Activated CD4-positive, alpha-beta T cell treated with anti-CD3 and anti-CD28 coated beads for 1 hour (primary cell): ENCODE data around the gene SPATS2L.

Source experiments
- DNase-seq: peaks from one replicate; pipeline ENCODE4 v3.0.0-alpha.2; 2020

Gene SPATS2L

DNA sequence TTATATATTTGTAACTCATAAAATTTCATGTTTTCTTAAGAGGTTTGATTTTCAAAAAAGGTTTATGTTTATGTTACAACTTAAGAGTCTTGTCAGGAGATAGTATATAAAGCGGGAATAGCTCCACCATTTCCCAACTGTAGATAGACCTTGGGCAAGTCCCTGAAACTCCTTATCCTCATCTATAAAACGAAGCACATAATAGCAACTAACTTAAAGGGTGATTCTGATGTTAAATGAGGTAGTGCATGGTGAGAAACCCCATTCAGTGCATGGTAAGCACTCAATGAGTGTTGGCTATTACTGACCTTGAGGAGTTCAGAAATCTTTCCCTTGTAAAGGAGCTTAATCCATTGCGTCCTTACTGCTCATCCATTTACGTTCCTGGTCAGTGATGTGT lies 169.3 kb downstream of the SPATS2L start:
- no peak for DNase-seq

- DNase-seq, result no peak
Observed at GRCh38 chr2:200476836-200477235, 170.3 kb downstream of the SPATS2L start.

- no peak for DNase-seq
Observed at GRCh38 chr2:200477667-200478131, 171.2 kb downstream of the SPATS2L start.

DNA sequence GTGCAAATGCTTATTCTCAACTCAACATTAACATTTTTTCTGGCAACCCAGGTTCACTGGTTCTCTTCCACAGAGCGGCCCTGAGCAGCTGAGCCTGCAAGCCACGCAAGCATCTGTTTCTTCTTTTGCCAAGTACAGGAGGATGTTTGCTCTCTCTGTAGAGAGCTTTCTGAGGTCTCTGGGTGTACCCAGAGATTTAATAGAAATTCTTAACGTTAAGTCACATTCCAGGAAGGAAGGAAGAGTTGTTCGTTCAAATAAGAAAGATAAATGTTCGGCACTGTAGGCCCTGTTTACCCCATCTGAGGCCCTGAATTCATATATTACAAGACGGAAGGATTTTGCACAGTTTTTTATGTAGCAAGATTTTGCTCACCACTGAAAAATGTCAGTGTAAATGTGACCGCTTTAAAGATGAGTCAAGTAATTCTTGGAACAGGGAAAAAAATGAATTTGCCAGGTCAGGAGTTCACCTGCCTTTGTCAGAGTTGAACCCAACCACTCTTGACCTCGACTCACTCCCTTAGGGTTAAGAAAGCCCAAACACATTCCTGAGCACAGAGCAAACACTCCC lies 173.3 kb downstream of the SPATS2L start:
- no peak for DNase-seq

DNA sequence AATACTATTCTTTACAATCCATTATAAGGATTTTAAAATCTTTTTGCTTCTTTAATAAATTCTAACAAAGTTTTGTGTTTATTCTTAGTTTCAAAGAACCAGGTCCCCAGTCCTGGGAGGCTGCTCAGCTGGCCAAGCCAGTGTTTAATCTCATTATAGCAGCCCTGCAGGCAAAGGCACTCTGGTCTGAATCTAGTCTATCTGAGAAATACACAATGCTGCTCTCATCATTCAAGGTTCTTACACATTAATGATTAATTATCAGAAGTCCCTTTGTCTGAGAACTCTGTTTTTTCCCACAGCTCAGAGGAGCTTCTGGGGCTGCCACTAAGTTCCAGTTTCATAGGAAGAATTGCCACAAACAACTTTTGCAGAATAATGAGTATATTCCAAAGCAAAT lies 175.7 kb downstream of the SPATS2L start:
- no peak for DNase-seq

GRCh38 chr2:200483729-200484198 lies 177.3 kb downstream of the SPATS2L start:
- no peak for DNase-seq

GRCh38 chr2:200484934-200485333 lies 178.4 kb downstream of the SPATS2L start:
- no peak for DNase-seq

GRCh38 chr2:200486529-200486928 lies 180.0 kb downstream of the SPATS2L start:
- no peak for DNase-seq

DNA sequence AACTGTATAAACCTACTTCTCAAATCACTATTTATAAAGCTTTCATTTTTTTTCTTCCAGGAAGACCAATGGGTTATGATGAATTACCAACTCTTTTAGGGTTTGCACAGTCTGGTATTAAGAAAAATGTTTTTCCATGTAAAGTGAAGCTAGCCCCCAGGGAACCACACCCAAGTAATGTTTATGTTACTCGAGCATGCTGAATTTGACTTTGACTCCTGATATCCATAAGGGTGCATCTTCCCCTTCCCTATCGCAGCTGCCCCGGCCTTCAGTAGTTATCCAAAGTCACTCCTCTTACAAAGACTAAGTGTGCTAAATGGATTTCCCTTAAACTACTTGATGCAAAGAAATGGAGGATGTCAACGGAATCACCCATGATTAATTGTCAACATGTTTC lies 181.7 kb downstream of the SPATS2L start:
- no peak for DNase-seq

GRCh38 chr2:200490001-200490400 lies 183.5 kb downstream of the SPATS2L start:
- DNase-seq, result no peak

DNA sequence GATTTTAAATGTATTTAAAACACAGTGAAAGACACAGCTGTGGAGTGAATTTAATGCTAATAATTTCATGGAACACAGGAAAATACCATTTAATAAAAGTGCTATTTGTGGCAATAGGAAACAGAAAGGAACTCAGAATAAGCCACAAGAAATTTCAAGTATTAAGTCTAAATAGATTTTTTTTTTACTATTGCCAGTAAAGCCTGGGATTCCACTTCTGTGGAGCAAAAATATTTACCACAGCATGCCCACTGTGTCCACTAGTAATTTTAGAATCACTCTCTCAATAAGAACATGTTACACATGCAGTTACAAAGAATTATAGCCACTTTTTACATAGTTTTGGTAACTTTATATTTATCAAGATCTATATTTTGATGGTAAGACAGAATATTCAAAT lies 186.2 kb downstream of the SPATS2L start:
- no peak for DNase-seq

DNA sequence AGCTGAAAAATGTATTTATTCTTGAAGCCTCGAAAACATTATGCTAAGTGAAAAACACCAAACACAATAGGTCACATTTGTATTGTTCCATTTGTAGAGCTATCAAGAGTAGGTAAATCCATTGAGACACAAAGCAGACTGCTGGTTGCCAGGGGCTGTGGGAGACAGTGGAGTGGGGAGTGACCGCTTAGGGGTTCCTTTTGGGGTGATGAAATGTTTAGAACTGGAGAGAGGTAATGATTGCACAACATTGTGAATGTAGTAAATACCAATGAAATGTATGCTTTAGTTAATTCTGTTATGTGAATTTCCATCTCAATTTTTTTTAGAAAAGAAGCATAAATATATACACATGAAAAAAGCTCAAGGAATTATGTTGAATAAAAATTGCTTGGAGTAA lies 187.6 kb downstream of the SPATS2L start:
- no peak for DNase-seq

DNA sequence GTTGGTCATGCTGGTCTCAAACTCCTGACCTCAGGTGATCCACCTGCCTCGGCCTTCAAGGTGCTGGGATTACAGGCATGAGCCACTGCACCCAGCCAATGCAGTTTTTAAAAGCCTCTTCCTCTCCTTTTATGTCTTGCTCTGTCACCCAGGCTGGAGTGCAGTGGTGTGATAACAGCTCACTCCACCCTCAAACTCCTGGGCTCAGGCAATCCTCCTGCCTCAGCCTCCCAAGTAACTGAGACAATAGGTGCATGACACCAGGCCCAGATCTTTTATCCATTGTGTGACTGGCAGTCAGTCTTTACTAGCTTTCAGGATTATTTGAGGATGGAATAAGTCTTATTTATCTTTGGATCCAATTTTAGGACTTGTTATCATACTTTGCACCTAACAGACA lies 190.2 kb downstream of the SPATS2L start:
- DNase-seq, result no peak

DNA sequence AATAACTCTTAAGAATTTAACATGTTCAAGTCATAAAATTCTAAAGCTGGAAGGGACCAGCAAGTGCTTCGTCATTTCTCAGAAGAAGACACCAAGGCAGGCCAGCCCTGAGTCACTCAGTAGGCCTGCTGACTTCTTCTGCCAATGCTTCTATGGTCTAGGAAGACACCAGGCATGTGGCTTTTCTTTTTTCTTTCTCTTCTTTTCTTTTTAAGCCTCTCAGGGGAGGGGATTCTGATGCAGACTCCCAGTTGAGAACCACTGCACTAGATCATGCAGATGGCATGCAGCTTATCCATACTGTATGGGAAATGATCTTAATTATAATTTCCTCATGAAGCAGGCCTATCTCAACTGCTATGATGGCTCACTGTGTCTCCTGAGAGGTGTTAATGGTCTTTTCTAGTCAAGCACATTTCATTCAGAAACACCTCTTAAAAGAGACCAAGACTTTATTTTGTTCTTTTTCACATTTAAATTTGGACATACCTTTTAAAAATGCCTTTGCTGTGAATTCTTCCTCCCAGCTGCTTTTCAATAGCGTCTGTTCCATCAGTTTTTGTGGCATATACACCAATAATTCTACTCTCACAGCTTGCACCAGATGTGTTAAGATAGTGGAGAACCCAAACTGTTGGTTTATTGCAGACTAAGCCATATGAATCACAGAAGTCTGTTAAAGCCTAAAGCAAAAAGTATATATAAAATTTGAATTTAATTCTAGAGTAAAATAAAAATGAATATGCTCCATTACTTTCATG lies 192.1 kb downstream of the SPATS2L start:
- DNase-seq, result no peak

GRCh38 chr2:200502196-200502595 lies 195.7 kb downstream of the SPATS2L start:
- DNase-seq, result no peak

GRCh38 chr2:200506679-200507078 lies 200.2 kb downstream of the SPATS2L start:
- no peak for DNase-seq

- DNase-seq, result no peak
Observed at GRCh38 chr2:200507179-200507578, 200.7 kb downstream of the SPATS2L start.

- no peak for DNase-seq
Observed at GRCh38 chr2:200509235-200509611, 202.7 kb downstream of the SPATS2L start.

GRCh38 chr2:200509612-200510433 lies 203.3 kb downstream of the SPATS2L start, which contains the start of gene KCTD18:
Gene KCTD18 (minus strand): TSS chr2:200510068. CDS start chr2:200507016, 3,052 bp downstream.
- peak; percentile 83 for DNase-seq

DNA sequence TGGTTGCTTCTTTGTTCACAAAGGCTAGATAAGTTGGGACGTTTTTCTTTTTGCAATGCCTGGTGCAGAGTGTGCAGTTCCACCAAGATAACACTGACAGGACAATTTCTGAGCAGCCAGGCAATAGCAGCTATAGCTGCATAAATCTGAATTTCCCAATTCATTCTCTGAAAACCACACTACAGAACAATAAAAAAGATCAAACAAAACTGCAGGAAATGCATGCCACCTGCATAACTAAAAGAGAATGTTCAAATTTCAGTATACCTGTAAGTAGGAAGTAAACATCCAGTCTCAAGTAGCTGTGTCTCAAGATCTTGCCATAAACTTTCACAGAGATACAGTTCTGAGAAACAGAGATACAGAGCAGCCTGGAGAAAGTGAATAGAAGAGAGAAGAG lies 208.7 kb downstream of the SPATS2L start:
- DNase-seq, result no peak

DNA sequence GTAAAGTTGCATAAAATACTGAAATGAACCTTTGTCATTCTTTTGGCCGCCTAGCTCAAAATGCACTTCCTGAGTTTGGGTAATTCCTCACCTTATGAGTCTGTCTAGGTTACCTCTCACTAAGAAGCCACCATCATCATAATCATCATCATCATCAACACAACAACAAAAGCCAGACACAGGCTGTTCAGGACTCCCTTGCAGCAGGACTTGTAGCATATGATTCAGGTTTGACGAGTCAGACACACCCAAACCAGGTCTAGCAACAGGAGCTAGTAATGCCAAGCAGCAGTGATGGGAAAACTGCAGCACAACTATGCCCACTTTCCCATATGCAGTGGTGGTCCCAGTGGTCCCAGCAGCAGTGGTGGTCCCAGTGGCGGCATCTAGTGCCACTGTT lies 216.7 kb downstream of the SPATS2L start:
- no peak for DNase-seq

- DNase-seq, result no peak
Observed at GRCh38 chr2:200523604-200524003, 217.1 kb downstream of the SPATS2L start.

DNA sequence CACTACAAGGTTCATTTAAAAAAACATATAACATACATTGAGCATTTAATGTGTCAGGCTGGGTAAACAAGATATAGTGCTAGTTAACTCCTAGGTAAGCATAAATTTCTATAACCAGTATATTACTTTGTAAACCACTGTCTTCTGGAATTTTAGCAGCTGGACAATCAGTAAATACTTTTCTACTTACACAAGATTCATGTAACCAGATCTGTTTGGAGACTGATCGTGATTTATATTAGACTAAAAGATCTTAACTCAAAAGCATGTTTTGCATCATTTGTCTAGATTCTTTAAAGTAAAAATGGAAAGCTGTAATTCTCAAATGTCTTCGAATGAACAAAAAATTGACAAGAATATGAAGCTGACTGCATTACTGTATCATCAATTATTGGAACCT lies 218.6 kb downstream of the SPATS2L start:
- no peak for DNase-seq

GRCh38 chr2:200525551-200525881 lies 219.0 kb downstream of the SPATS2L start:
- DNase-seq, result no peak
